GM19455 (cell line): ENCODE measurements around the gene ZNF79.
"Not testable (repeated sequence)": the region's sequence is repeated elsewhere in the genome, so short reads cannot be mapped to it uniquely, and the experiment has no call there.

Source experiments
- ATAC-seq: cut with Tn5 transposase; IDR thresholded peaks from one replicate; pipeline ENCODE4 v1.9.1; 2021; ENCODE audit not compliant: unreplicated experiment

The ZNF79 gene

GRCh38 chr9:127451858-127452656 lies 27.9 kb downstream of the ZNF79 start:
- peak; percentile 5 for ATAC-seq

- no peak for ATAC-seq
These were observed 28.5 kb downstream of the ZNF79 start for GRCh38 chr9:127452691-127453090.

GRCh38 chr9:127455324-127455992 lies 31.3 kb downstream of the ZNF79 start:
- ATAC-seq = no peak

GRCh38 chr9:127457191-127457878 lies 33.2 kb downstream of the ZNF79 start:
- ATAC-seq = no peak

GRCh38 chr9:127458921-127459320 lies 34.7 kb downstream of the ZNF79 start:
- no peak for ATAC-seq

- ATAC-seq = no peak
These were observed 39.2 kb downstream of the ZNF79 start for GRCh38 chr9:127463382-127463781.

- no peak for ATAC-seq
These were observed 39.7 kb downstream of the ZNF79 start for GRCh38 chr9:127463911-127464310.

- not testable (repeated sequence) for ATAC-seq
These were observed 42.3 kb downstream of the ZNF79 start for GRCh38 chr9:127466407-127466917.

- ATAC-seq = no peak
These were observed 43.4 kb downstream of the ZNF79 start for GRCh38 chr9:127467621-127468020.

GRCh38 chr9:127470662-127471061 lies 46.5 kb downstream of the ZNF79 start:
- no peak for ATAC-seq

GRCh38 chr9:127473501-127473900 lies 49.3 kb downstream of the ZNF79 start:
- ATAC-seq = no peak

GRCh38 chr9:127473932-127474331 lies 49.8 kb downstream of the ZNF79 start:
- ATAC-seq = no peak

- no peak for ATAC-seq
These were observed 50.4 kb downstream of the ZNF79 start for GRCh38 chr9:127474592-127474991.

GRCh38 chr9:127479507-127480081 lies 55.4 kb downstream of the ZNF79 start:
- ATAC-seq = no peak

GRCh38 chr9:127482662-127483061 lies 58.5 kb downstream of the ZNF79 start:
- ATAC-seq = no peak

GRCh38 chr9:127485995-127486394 lies 61.8 kb downstream of the ZNF79 start:
- ATAC-seq = no peak

- ATAC-seq = no peak
These were observed 64.8 kb downstream of the ZNF79 start for GRCh38 chr9:127488946-127489345.

GRCh38 chr9:127489471-127490115 lies 65.4 kb downstream of the ZNF79 start:
- ATAC-seq = no peak

GRCh38 chr9:127490535-127491230 lies 66.5 kb downstream of the ZNF79 start:
- ATAC-seq = no peak

GRCh38 chr9:127491516-127491915 lies 67.3 kb downstream of the ZNF79 start:
- no peak for ATAC-seq
